ENCODE data around the gene SPOCK2. TPM values are rescaled to one million over a fixed set of nuclear protein-coding genes. Genes with fewer than 3 reads are reported as not detected.

The SPOCK2 gene
- total and polyA plus RNA-seq, 2 of the 13 experiments (the other 11 are each of a cell fraction or from before 2014, with no cell fraction given): 8.6 to 30.6 TPM

GRCh38 chr10:72107325-72108003, 19.1 kb upstream of the SPOCK2 start:
- H3K36me3 ChIP-seq (replicated peaks in 1 of 2; ENCODE audit: control insufficient read depth in 1 of 2, insufficient read depth in 2 of 2, low read length in 2 of 2): peaks cover 1 to 5% of the 10 kb centered on the region in 2 experiments; a peak in 2 of 5 replicates
- in situ Hi-C loops (cut with HindIII; ENCODE audit: extremely low pct_ligation_motif_present, low pct_unique_long_range_greater_than_20kb) (no loop called here), intact Hi-C loops (cut with micrococcal nuclease; ENCODE audit: unreplicated experiment) (loop anchor here (10.0 kb wide), 1 partner anchor 67 kb away; no protein-coding TSS in a partner anchor)
- no peaks in the 10 kb centered on the region for H3K9me3 ChIP-seq (ENCODE audit: low read length)
- ChIA-PET POLR2A (no interaction called here), CTCF (ENCODE audit: low intra/inter-chr PET ratio, low total read pairs) (no interaction called here)
- H3K27me3 ChIP-seq (ENCODE audit: control insufficient read depth in 1 of 2, insufficient read depth in 2 of 2, low read length in 2 of 2): no peaks in the 10 kb centered on the region
- TF ChIP-seq ETS1 (CRISPR knock-in tag; IDR thresholded peaks at IDR 0.05): no peak
- TF ChIP-seq ZNF317 (CRISPR knock-in tag; IDR thresholded peaks at IDR 0.05): no peak
- no peak for TF ChIP-seq MTF2 (CRISPR knock-in tag; IDR thresholded peaks at IDR 0.05; ENCODE audit: borderline replicate concordance)
- no peak for TF ChIP-seq ZNF251 (CRISPR knock-in tag; IDR thresholded peaks at IDR 0.05)
- no peak for TF ChIP-seq RBAK (CRISPR knock-in tag; IDR thresholded peaks at IDR 0.05)
- TF ChIP-seq FOXP4 (CRISPR knock-in tag; IDR thresholded peaks at IDR 0.05): no peak
- ATAC-seq: no peak
- WGBS (ENCODE audit: low lambda C conversion rate): 76% methylated on average over 3 of the region's 3 CpGs
- no peak overlapping the region for H3K9ac ChIP-seq (ENCODE audit: insufficient read depth, low read depth, low read length)
- H2AFZ ChIP-seq (ENCODE audit: low read length): no peak overlapping the region
- peaks cover 52% of the 10 kb centered on the region for H3K4me1 ChIP-seq (ENCODE audit: insufficient read depth, low read length)
- no peak overlapping the region for H3K4me3 ChIP-seq (replicated peaks in 1 of 3; ENCODE audit: insufficient read depth in 1 of 3, low read depth in 2 of 3, low read length in 3 of 3)
- FAIRE-seq: no peak
- H3K27ac ChIP-seq (ENCODE audit: extremely low read length, insufficient read depth, low read length): no peak overlapping the region
- H4K20me1 ChIP-seq (ENCODE audit: insufficient read depth, low read length): no peaks in the 10 kb centered on the region
- no peak overlapping the region for H3K4me2 ChIP-seq (ENCODE audit: low read depth, low read length)
- DNase-seq (ENCODE audit: low spot score): no peak
- BruUV-seq (replicated peaks): no TSS peak
- no peaks in the 10 kb centered on the region for H3K79me2 ChIP-seq (ENCODE audit: insufficient read depth, low read length)

Data from HepG2 (cell line).